ENCODE results near the gene SCNN1A.

The SCNN1A gene

GRCh38 chr12:6383572-6384498, 8.5 kb upstream of the SCNN1A start, which contains the start of gene LTBR:
Gene LTBR, plus strand, starts transcription at chr12:6384162. Its CDS starts 197 bp downstream, at chr12:6384359.
- no peak for DNase-seq

GRCh38 chr12:6382982-6383381, 7.6 kb upstream of the SCNN1A start:
- DNase-seq = no peak

- no peak for DNase-seq
Observed at GRCh38 chr12:6382371-6382770, 7.0 kb upstream of the SCNN1A start.

GRCh38 chr12:6380141-6381121, 5.1 kb upstream of the SCNN1A start:
- DNase-seq = no peak

GRCh38 chr12:6378709-6379472, 3.5 kb upstream of the SCNN1A start:
- no peak for DNase-seq

- no peak for DNase-seq
Observed at GRCh38 chr12:6377667-6377994, 2.3 kb upstream of the SCNN1A start.

GRCh38 chr12:6376870-6377666, 1.7 kb upstream of the SCNN1A start:
- no peak for DNase-seq

GRCh38 chr12:6376079-6376869, 911 bp upstream of the SCNN1A start:
- DNase-seq = no peak

GRCh38 chr12:6374786-6375160, 590 bp downstream of the SCNN1A start:
- DNase-seq = no peak

- no peak for DNase-seq
Observed at GRCh38 chr12:6374028-6374785, 1.2 kb downstream of the SCNN1A start.

- DNase-seq = no peak
Observed at GRCh38 chr12:6373022-6373787, 2.2 kb downstream of the SCNN1A start.

GRCh38 chr12:6372403-6373003, 2.9 kb downstream of the SCNN1A start:
- DNase-seq = peak; percentile 73

GRCh38 chr12:6370994-6371754, 4.2 kb downstream of the SCNN1A start:
- peak; percentile 97 for DNase-seq

GRCh38 chr12:6370576-6370935, 4.8 kb downstream of the SCNN1A start:
- no peak for DNase-seq

- DNase-seq = no peak
Observed at GRCh38 chr12:6369916-6370575, 5.3 kb downstream of the SCNN1A start.

GRCh38 chr12:6368906-6369525, 6.3 kb downstream of the SCNN1A start:
- no peak for DNase-seq

Data from NCI-H82 (cell line).